SK-N-SH (cell line): Measurements from ENCODE around the gene SPG7.

Source experiments
- EP300 ChIP-seq, 2 experiments: IDR thresholded peaks; 2 replicates each; pipeline versions ENCODE4 v1.4.0 to v1.6.1; 2012; ENCODE audit warnings: borderline replicate concordance in 1 of 2, low read depth in 1 of 2, low read length in 1 of 2
- EZH2phosphoT487 ChIP-seq: fragments of 200-600 bp; sonication (generic); IDR thresholded peaks from 2 replicates; pipeline ENCODE4 v1.6.1; 2017; ENCODE audit warnings: low read depth, mixed run types, mild to moderate bottlenecking, antibody characterized with exemption, moderate library complexity, borderline replicate concordance
- FOXM1 ChIP-seq: IDR thresholded peaks from 2 replicates; pipeline ENCODE4 v1.4.0; 2012; ENCODE audit warnings: low read depth, mild to moderate bottlenecking
- GABPA ChIP-seq: IDR thresholded peaks from 2 replicates; pipeline ENCODE4 v1.4.0; 2012; ENCODE audit warnings: low read depth, mild to moderate bottlenecking
- MAX ChIP-seq: IDR thresholded peaks from 2 replicates; pipeline ENCODE4 v1.4.0; 2012; ENCODE audit warnings: low read depth
- MEF2A ChIP-seq: IDR thresholded peaks from 2 replicates; pipeline ENCODE4 v1.4.0; 2012; ENCODE audit warnings: low read depth, borderline replicate concordance
- RAD21 ChIP-seq: IDR thresholded peaks from 2 replicates; pipeline ENCODE4 v1.6.1; 2012; ENCODE audit warnings: mild to moderate bottlenecking, low read length
- SMC3 ChIP-seq: IDR thresholded peaks from 2 replicates; pipeline ENCODE4 v1.6.1; 2012; ENCODE audit warnings: low read depth, low read length, improper control_type of control experiment
- USF1 ChIP-seq: IDR thresholded peaks from 2 replicates; pipeline ENCODE4 v1.4.0; 2012; ENCODE audit warnings: low read depth, borderline replicate concordance
- TF ChIP-seq, protein P1 (sequence below): fragments of 200-600 bp; sonication (generic); IDR thresholded peaks from 2 replicates; pipeline ENCODE4 v1.6.1; 2017; ENCODE audit warnings: antibody characterized with exemption, mild to moderate bottlenecking, moderate library complexity
- TF ChIP-seq, protein P2 (sequence below): IDR thresholded peaks from 2 replicates; pipeline ENCODE4 v1.4.0; 2012; ENCODE audit warnings: low read depth, borderline replicate concordance

DNA sequence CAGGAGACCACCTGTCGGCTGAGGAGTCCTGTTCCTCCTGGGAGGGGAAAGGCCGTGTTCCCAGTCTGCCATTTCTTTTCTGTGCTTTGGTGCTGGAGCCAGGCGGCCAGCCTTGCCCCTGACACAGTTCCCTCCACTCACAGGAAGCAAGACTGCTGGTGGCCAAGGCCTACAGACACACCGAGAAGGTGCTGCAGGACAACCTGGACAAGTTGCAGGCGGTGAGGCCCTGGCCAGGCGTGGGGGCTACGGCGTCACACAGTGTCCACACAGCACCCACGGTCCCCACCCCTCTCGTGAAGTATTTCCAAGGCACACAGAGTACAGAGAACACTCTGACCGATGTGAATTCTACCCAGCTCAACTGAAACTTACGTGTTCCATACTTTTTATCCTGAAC, 46.1 kb downstream of the SPG7 start:
- TF ChIP-seq, protein P1, sequence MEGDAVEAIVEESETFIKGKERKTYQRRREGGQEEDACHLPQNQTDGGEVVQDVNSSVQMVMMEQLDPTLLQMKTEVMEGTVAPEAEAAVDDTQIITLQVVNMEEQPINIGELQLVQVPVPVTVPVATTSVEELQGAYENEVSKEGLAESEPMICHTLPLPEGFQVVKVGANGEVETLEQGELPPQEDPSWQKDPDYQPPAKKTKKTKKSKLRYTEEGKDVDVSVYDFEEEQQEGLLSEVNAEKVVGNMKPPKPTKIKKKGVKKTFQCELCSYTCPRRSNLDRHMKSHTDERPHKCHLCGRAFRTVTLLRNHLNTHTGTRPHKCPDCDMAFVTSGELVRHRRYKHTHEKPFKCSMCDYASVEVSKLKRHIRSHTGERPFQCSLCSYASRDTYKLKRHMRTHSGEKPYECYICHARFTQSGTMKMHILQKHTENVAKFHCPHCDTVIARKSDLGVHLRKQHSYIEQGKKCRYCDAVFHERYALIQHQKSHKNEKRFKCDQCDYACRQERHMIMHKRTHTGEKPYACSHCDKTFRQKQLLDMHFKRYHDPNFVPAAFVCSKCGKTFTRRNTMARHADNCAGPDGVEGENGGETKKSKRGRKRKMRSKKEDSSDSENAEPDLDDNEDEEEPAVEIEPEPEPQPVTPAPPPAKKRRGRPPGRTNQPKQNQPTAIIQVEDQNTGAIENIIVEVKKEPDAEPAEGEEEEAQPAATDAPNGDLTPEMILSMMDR: no peak
- TF ChIP-seq RAD21: no peak
- no peak for TF ChIP-seq MEF2A
- no peak for TF ChIP-seq EZH2phosphoT487
- TF ChIP-seq EP300 (IDR thresholded peaks at IDR 0.05; ENCODE audit: borderline replicate concordance in 1 of 2, low read depth in 1 of 2, low read length in 1 of 2): no peak
- no peak for TF ChIP-seq SMC3
- TF ChIP-seq, protein P2, sequence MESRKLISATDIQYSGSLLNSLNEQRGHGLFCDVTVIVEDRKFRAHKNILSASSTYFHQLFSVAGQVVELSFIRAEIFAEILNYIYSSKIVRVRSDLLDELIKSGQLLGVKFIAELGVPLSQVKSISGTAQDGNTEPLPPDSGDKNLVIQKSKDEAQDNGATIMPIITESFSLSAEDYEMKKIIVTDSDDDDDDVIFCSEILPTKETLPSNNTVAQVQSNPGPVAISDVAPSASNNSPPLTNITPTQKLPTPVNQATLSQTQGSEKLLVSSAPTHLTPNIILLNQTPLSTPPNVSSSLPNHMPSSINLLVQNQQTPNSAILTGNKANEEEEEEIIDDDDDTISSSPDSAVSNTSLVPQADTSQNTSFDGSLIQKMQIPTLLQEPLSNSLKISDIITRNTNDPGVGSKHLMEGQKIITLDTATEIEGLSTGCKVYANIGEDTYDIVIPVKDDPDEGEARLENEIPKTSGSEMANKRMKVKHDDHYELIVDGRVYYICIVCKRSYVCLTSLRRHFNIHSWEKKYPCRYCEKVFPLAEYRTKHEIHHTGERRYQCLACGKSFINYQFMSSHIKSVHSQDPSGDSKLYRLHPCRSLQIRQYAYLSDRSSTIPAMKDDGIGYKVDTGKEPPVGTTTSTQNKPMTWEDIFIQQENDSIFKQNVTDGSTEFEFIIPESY: no peak
- TF ChIP-seq MAX: no peak
- no peak for TF ChIP-seq GABPA
- TF ChIP-seq FOXM1: no peak
- TF ChIP-seq USF1: no peak
